K562 (cell line): ENCODE results near the gene TCF15. TPM values are rescaled to one million over a fixed set of nuclear protein-coding genes. Genes with fewer than 3 reads are reported as not detected.
A peak's percentile ranks its signal among the peaks of the same experiment; 100 is the strongest.

Source experiments
- ATAC-seq: fragments of 200-7000 bp; cut with Tn5 transposase; 3 replicates; pipeline ENCODE4 v1.9.1; 2020; ENCODE audit warnings: moderate library complexity
- BruUV-seq: library from RNA; stranded (reverse); fragments of 400-500 nt; replicated peaks from 2 replicates; lab custom pipeline; 2021; lab: Mats Ljungman, UMichigan
- CTCF ChIA-PET: fragments of 300-600 bp; formaldehyde crosslinking; extraction: SDS; loops from one replicate; lab custom pipeline; 2021; ENCODE audit warnings: low intra/inter-chr PET ratio; lab: Yijun Ruan, JAX
- POLR2A ChIA-PET: fragments of 300-600, 350-650 bp; sonication (Branson Sonifier 250); formaldehyde crosslinking; extraction: SDS; loops from one replicate; lab custom pipeline; 2021; ENCODE audit warnings: antibody characterized with exemption, inconsistent platforms; lab: Yijun Ruan, JAX
- DNase-seq, 4 experiments: peaks; one replicate each; pipeline versions ENCODE4 v3.0.0 to v3.0.0-alpha.2; 2011 to 2018; ENCODE audit warnings: low spot score in 3 of 4, mixed read lengths in 3 of 4; ENCODE audit errors: extremely low read depth in 1 of 4
- FAIRE-seq: peaks from 2 replicates; lab custom pipeline; 2011; peaks lifted over from hg19 to GRCh38; lab: Jason Lieb, UNC
- H2AFZ ChIP-seq: 2 replicates; pipeline ENCODE4 v1.6.0; 2011; ENCODE audit warnings: low read depth, low read length, control low read depth, inconsistent platforms
- H3K27ac ChIP-seq: fragments of 200-600 bp; 3 replicates; pipeline ENCODE4 v1.8.0; 2011; ENCODE audit warnings: low read depth, mild to moderate bottlenecking, control low read depth, inconsistent platforms, low read length, moderate library complexity, mixed read lengths; ENCODE audit errors: extremely low read depth
- H3K27me3 ChIP-seq, 2 experiments: fragments of 300-600 bp in 1 of 2; 2 replicates in 1 of 2; 3 replicates in 1 of 2; pipeline versions ENCODE4 v1.6.0 to v1.8.0; 2011; ENCODE audit warnings: inconsistent platforms in 2 of 2, low read length in 2 of 2, mild to moderate bottlenecking in 1 of 2, mixed read lengths in 1 of 2, moderate library complexity in 1 of 2; ENCODE audit not compliant: control insufficient read depth in 2 of 2, insufficient read depth in 2 of 2
- H3K36me3 ChIP-seq: fragments of 300-600 bp; 3 replicates; pipeline ENCODE4 v1.8.0; 2011; ENCODE audit warnings: mild to moderate bottlenecking, low read length, inconsistent platforms; ENCODE audit not compliant: control insufficient read depth, insufficient read depth
- H3K4me1 ChIP-seq, 2 experiments: fragments of 200-600 bp in 1 of 2; replicated peaks in 1 of 2; 2 replicates in 1 of 2; 3 replicates in 1 of 2; pipeline versions ENCODE4 v1.5.1 to v1.8.0; 2011; ENCODE audit warnings: inconsistent platforms in 2 of 2, low read length in 2 of 2, mild to moderate bottlenecking in 1 of 2, mixed read lengths in 1 of 2, moderate library complexity in 1 of 2; ENCODE audit not compliant: control insufficient read depth in 2 of 2, insufficient read depth in 2 of 2
- H3K4me2 ChIP-seq: 2 replicates; pipeline ENCODE4 v1.6.1; 2011; ENCODE audit warnings: low read length, control low read depth, inconsistent platforms, mixed read lengths; ENCODE audit not compliant: insufficient read depth
- H3K4me3 ChIP-seq: fragments of 200-600 bp; sonication (generic), shearing (Covaris generic); 2 replicates; pipeline ENCODE4 v1.5.1; 2016; ENCODE audit warnings: control low read depth, inconsistent platforms
- H3K79me2 ChIP-seq: fragments of 200-600 bp; 3 replicates; pipeline ENCODE4 v1.8.0; 2011; ENCODE audit warnings: low read length, inconsistent platforms; ENCODE audit not compliant: control insufficient read depth, insufficient read depth
- H3K9ac ChIP-seq, 2 experiments: 2 replicates each; pipeline versions ENCODE4 v1.6.0 to v1.6.1; 2011; ENCODE audit warnings: low read depth in 2 of 2, low read length in 2 of 2, control low read depth in 1 of 2, inconsistent platforms in 1 of 2, mild to moderate bottlenecking in 1 of 2, mixed read lengths in 1 of 2; ENCODE audit not compliant: insufficient read depth in 1 of 2
- H3K9me1 ChIP-seq: one replicate; pipeline ENCODE4 v1.6.0; 2011; ENCODE audit warnings: inconsistent platforms, mild to moderate bottlenecking, low read length, moderate library complexity; ENCODE audit not compliant: control insufficient read depth, insufficient read depth
- H3K9me3 ChIP-seq: replicated peaks from 2 replicates; pipeline ENCODE4 v1.5.1; 2011; ENCODE audit warnings: low read depth, low read length, inconsistent platforms; ENCODE audit not compliant: control insufficient read depth, insufficient read depth
- H4K20me1 ChIP-seq: replicated peaks from 2 replicates; pipeline ENCODE4 v1.6.1; 2011; ENCODE audit warnings: low read length, inconsistent platforms, mixed read lengths; ENCODE audit not compliant: control insufficient read depth, insufficient read depth
- CCNT2 ChIP-seq: IDR thresholded peaks from 2 replicates; pipeline ENCODE4 v1.6.1; 2011; ENCODE audit warnings: borderline replicate concordance, low read depth, mild to moderate bottlenecking, moderate library complexity, mixed read lengths, low read length; ENCODE audit not compliant: insufficient read length; ENCODE audit errors: extremely low read depth
- KDM1A ChIP-seq, 2 experiments: fragments of 450-650 bp; IDR thresholded peaks; 2 replicates each; pipeline ENCODE4 v1.6.1; 2016; ENCODE audit warnings: mild to moderate bottlenecking in 2 of 2
- NFIC ChIP-seq: fragments of 450-650 bp; IDR thresholded peaks from 2 replicates; pipeline ENCODE4 v1.6.1; 2017; ENCODE audit warnings: mild to moderate bottlenecking, inconsistent platforms
- RAD51 ChIP-seq: fragments of 450-650 bp; IDR thresholded peaks from 2 replicates; pipeline ENCODE4 v1.7.1; 2016; ENCODE audit warnings: low read depth, mild to moderate bottlenecking, borderline replicate concordance
- RBM25 ChIP-seq: fragments of 200-400 bp; formaldehyde crosslinking; IDR thresholded peaks from 2 replicates; pipeline ENCODE4 v1.6.1; 2018; ENCODE audit warnings: low read length, low read depth, moderate library complexity; ENCODE audit not compliant: severe bottlenecking
- ZC3H11A ChIP-seq: IDR thresholded peaks from 2 replicates; pipeline ENCODE4 v1.6.1; 2012; ENCODE audit warnings: low read depth, low read length, improper control_type of control experiment
- WGBS: fragments of 100-300 bp; shearing (Covaris generic); methylation state at CpG from one replicate; pipeline ENCODE4 v1.1.6; 2016; ENCODE audit warnings: low coverage, mixed read lengths; ENCODE audit not compliant: insufficient coverage; ENCODE audit errors: missing lambda C conversion rate; 5-methylcytosine and 5-hydroxymethylcytosine counted together
- in situ Hi-C: fragments of 300-500 bp; cut with MboI; formaldehyde crosslinking; loops from 4 replicates; pipeline ENCODE4 v1.15.0; 2018; ENCODE audit warnings: inconsistent platforms, mixed read lengths
- intact Hi-C: fragments of 100-400 bp; cut with micrococcal nuclease; formaldehyde crosslinking; loops from 2 replicates; pipeline ENCODE4 v1.14.2; 2022
- polyA plus RNA-seq, 8 experiments: library from polyadenylated mRNA; depleted of rRNA in 4 of 8; stranded (reverse) in 5 of 8; unstranded in 3 of 8; fragments of >200 nt; fragmentation: Nextera tagmentation in 2 of 8; fragmentation: Illumina TruSeq in 1 of 8; extraction: Ambion mirVana in 2 of 8; extraction: Trizol in 1 of 8; gene quantifications; 2 replicates each; pipeline versions ENCODE4 v1.2.1 to v1.2.3, GENCODE V29; 2011 to 2014; ENCODE audit warnings: inconsistent platforms in 1 of 8, missing spikeins in 1 of 8
- total RNA-seq, 7 experiments: library from RNA; depleted of rRNA in 6 of 7; stranded (reverse); fragments of >200 nt in 6 of 7; fragmentation: Illumina TruSeq in 2 of 7; extraction: Trizol in 2 of 7; gene quantifications; 2 replicates each; pipeline versions ENCODE4 v1.2.1 to v1.2.3, GENCODE V29; 2011 to 2021; ENCODE audit warnings: low replicate concordance in 1 of 7
- TF ChIP-seq, protein P1 (sequence below): fragments of 450-650 bp; formaldehyde crosslinking; IDR thresholded peaks from 2 replicates; pipeline ENCODE4 v1.4.0; 2020; ENCODE audit warnings: mild to moderate bottlenecking, moderate library complexity
- TF ChIP-seq, protein P2 (sequence below): fragments of 450-650 bp; formaldehyde crosslinking; IDR thresholded peaks from 2 replicates; pipeline ENCODE4 v1.4.0; 2022; ENCODE audit warnings: mild to moderate bottlenecking, moderate library complexity
- TF ChIP-seq, protein P3 (sequence below): fragments of 450-650 bp; IDR thresholded peaks from 2 replicates; pipeline ENCODE4 v1.6.1; 2017; ENCODE audit warnings: antibody characterized with exemption, mild to moderate bottlenecking

TCF15 gene
- total and polyA plus RNA-seq, 9 of the 15 experiments (the other 6 are each of a cell fraction or from before 2014, with no cell fraction given): 0.04 to 5.0 (median 1.2) TPM

DNA sequence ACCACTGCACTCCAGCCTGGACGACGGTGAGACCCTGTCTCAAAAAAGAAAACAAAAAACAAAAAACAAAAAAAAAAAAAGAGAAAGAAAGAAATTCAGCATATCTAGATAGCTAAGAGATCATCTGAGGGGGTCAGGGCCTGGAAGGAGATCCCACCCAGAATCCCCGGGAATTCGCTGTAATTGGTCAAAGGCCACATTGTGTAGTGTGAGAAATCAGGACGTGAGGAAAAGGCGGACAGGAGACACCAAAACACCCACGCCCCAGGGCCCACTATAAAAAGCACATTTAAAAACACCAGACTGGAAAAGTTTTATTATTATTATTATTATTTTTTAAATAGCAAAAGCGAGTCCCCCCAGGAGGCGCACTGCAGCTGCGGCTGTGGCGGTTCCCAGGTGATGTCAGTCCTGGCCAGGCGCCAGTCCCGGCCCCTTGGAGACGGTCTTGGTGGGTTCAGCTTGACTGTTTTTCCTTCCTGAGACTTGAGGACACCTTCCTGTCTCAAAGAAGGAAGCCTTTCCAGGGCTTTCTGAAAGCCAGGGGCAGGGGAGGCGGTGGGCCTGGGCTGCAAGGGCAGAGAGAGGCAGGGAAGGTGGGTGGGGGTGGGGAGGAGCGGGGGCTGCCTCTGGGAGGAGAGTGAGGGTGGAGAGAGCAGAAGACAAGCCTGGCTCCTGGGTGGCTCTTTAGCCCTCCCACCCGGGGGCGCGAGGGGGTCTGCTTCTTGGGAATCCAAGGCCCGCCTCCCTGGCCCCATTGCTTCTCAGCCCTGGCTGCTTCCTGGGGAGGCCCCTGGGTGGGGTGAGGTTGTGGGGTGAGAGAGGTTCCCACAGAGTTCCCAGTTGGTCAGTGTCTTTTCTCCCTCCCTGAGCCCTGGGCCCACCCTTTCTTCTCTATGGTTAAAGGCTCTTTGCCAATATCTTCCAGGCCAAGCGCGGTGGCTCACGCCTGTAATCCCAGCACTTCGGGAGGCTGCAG lies 14.5 kb downstream of the TCF15 start (continued):
- TF ChIP-seq, protein P1, sequence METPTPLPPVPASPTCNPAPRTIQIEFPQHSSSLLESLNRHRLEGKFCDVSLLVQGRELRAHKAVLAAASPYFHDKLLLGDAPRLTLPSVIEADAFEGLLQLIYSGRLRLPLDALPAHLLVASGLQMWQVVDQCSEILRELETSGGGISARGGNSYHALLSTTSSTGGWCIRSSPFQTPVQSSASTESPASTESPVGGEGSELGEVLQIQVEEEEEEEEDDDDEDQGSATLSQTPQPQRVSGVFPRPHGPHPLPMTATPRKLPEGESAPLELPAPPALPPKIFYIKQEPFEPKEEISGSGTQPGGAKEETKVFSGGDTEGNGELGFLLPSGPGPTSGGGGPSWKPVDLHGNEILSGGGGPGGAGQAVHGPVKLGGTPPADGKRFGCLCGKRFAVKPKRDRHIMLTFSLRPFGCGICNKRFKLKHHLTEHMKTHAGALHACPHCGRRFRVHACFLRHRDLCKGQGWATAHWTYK (CRISPR knock-in tag): no peak
- TF ChIP-seq NFIC: peak; percentile 79

DNA sequence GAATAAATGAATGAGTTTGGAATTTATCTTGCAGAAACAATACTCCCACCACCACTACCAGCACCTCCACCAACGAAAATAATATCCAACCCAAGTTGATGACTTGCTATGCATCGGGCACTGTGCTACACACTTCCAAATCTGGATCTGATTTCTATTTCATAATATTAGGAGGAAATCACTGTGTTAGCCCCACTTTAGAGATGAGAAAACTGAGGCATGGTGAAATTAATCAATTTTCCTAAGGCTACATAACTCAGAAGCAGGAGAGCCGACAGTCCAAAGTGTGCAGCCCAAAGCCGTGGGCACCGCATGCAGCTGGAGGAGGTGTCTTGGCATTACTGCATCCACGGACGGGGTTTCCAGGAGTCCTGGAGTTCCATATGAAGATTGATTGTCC lies 17.6 kb downstream of the TCF15 start:
- no peaks in the 10 kb centered on the region for H3K79me2 ChIP-seq
- no peak overlapping the region for H3K4me2 ChIP-seq
- BruUV-seq: no TSS peak
- intact Hi-C loops: no loop called here
- no peak for ATAC-seq
- in situ Hi-C loops: no loop called here
- no peak for FAIRE-seq
- no peaks in the 10 kb centered on the region for H3K36me3 ChIP-seq
- no peaks in the 10 kb centered on the region for H4K20me1 ChIP-seq
- no peak overlapping the region for H2AFZ ChIP-seq
- H3K9ac ChIP-seq: no peak overlapping the region
- no peak for DNase-seq
- no peak overlapping the region for H3K27ac ChIP-seq
- POLR2A ChIA-PET: no interaction called here
- no peak overlapping the region for H3K4me3 ChIP-seq
- CTCF ChIA-PET: no interaction called here
- H3K27me3 ChIP-seq: peaks cover 0 to 5% of the 10 kb centered on the region in 2 experiments; a peak in 2 of 5 replicates
- 22% methylated on average over 7 of the region's 7 CpGs for WGBS
- H3K9me1 ChIP-seq: no peaks in the 10 kb centered on the region
- peaks cover 5% of the 10 kb centered on the region in 2 experiments; a peak in 3 of 5 replicates for H3K4me1 ChIP-seq
- H3K9me3 ChIP-seq: no peaks in the 10 kb centered on the region
- TF ChIP-seq RBM25 (peak; percentile 56), ZC3H11A (no peak), KDM1A (IDR thresholded peaks at IDR 0.05) (0 out of 4 replicates have a peak, but pooled peaks of 1 of the 2 experiments have one; percentile 14), RAD51 (no peak), CCNT2 (no peak)
- TF ChIP-seq, protein P2, sequence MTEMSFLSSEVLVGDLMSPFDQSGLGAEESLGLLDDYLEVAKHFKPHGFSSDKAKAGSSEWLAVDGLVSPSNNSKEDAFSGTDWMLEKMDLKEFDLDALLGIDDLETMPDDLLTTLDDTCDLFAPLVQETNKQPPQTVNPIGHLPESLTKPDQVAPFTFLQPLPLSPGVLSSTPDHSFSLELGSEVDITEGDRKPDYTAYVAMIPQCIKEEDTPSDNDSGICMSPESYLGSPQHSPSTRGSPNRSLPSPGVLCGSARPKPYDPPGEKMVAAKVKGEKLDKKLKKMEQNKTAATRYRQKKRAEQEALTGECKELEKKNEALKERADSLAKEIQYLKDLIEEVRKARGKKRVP (CRISPR knock-in tag): no peak
- TF ChIP-seq, protein P3, sequence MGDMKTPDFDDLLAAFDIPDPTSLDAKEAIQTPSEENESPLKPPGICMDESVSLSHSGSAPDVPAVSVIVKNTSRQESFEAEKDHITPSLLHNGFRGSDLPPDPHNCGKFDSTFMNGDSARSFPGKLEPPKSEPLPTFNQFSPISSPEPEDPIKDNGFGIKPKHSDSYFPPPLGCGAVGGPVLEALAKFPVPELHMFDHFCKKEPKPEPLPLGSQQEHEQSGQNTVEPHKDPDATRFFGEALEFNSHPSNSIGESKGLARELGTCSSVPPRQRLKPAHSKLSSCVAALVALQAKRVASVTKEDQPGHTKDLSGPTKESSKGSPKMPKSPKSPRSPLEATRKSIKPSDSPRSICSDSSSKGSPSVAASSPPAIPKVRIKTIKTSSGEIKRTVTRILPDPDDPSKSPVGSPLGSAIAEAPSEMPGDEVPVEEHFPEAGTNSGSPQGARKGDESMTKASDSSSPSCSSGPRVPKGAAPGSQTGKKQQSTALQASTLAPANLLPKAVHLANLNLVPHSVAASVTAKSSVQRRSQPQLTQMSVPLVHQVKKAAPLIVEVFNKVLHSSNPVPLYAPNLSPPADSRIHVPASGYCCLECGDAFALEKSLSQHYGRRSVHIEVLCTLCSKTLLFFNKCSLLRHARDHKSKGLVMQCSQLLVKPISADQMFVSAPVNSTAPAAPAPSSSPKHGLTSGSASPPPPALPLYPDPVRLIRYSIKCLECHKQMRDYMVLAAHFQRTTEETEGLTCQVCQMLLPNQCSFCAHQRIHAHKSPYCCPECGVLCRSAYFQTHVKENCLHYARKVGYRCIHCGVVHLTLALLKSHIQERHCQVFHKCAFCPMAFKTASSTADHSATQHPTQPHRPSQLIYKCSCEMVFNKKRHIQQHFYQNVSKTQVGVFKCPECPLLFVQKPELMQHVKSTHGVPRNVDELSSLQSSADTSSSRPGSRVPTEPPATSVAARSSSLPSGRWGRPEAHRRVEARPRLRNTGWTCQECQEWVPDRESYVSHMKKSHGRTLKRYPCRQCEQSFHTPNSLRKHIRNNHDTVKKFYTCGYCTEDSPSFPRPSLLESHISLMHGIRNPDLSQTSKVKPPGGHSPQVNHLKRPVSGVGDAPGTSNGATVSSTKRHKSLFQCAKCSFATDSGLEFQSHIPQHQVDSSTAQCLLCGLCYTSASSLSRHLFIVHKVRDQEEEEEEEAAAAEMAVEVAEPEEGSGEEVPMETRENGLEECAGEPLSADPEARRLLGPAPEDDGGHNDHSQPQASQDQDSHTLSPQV: no peak
